NT2/D1 (cell line): Measurements from ENCODE around the gene SH3BP5.

Experiments
- YY1 ChIP-seq: IDR thresholded peaks from 2 replicates; pipeline ENCODE4 v1.6.1; 2011; ENCODE audit not compliant: insufficient read length, insufficient read depth
- ZNF274 ChIP-seq: IDR thresholded peaks from 2 replicates; pipeline ENCODE4 v1.6.1; 2011; ENCODE audit warnings: mild to moderate bottlenecking, low read depth, low read length

DNA sequence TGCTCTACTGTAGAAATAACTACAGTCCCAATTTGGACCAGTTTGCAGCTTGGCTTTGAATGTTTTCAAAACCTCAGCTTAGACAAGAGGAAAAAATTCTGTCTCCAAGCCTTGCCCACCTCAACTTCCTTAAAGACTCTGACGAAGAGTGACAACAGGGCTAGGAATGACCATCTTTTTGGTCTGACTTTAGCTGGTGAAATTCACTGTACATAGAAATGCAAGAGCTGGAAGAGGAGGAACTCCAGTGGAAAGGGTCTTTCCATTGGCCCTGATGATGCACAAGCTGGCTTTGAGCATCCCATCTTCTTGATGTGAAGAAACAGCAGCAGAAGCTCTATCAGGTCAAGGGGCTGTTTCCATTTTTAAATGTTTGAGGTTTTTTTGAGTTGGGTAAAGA is 22.7 kb upstream of the SH3BP5 start:
- TF ChIP-seq ZNF274 (no peak), YY1 (no peak)
